Measurements from ENCODE around the gene CDKN3.

Gene CDKN3

GRCh38 chr14:54396493-54397335 is at the start of gene CDKN3:
Gene CDKN3 (plus strand): TSS chr14:54397007. CDS start chr14:54397069, 62 bp downstream.
- peak within 1 kb of the TSS; percentile 65 for H3K4me3 ChIP-seq (ENCODE audit: low read depth, low read length)
- peak; percentile 31 for TF ChIP-seq CTCF (IDR thresholded peaks at IDR 0.05; ENCODE audit: low read depth, low read length, missing control alignments)
- peak; percentile 98 for DNase-seq (ENCODE audit: low read depth)

GRCh38 chr14:54347044-54347443 is 49.8 kb upstream of the CDKN3 start:
- TF ChIP-seq CTCF (IDR thresholded peaks at IDR 0.05; ENCODE audit: low read depth, low read length, missing control alignments), result no peak
- no peak overlapping the region for H3K4me3 ChIP-seq (ENCODE audit: low read depth, low read length)
- no peak for DNase-seq (ENCODE audit: low read depth)

GRCh38 chr14:54348001-54348611 is 48.7 kb upstream of the CDKN3 start:
- TF ChIP-seq CTCF (IDR thresholded peaks at IDR 0.05; ENCODE audit: low read depth, low read length, missing control alignments), result peak; percentile 66

GRCh38 chr14:54348923-54349620 is 47.7 kb upstream of the CDKN3 start:
- no peak for DNase-seq (ENCODE audit: low read depth)
- H3K4me3 ChIP-seq (ENCODE audit: low read depth, low read length), result no peak overlapping the region
- TF ChIP-seq CTCF (IDR thresholded peaks at IDR 0.05; ENCODE audit: low read depth, low read length, missing control alignments), result no peak

More at GRCh38 chr14:54348001-54348611, 48.7 kb upstream of the CDKN3 start:
- no peak for DNase-seq (ENCODE audit: low read depth)
- no peak overlapping the region for H3K4me3 ChIP-seq (ENCODE audit: low read depth, low read length)

GRCh38 chr14:54349713-54350112 is 47.1 kb upstream of the CDKN3 start:
- DNase-seq (ENCODE audit: low read depth), result no peak

GRCh38 chr14:54350203-54350602 is 46.6 kb upstream of the CDKN3 start:
- DNase-seq (ENCODE audit: low read depth), result no peak
- TF ChIP-seq CTCF (IDR thresholded peaks at IDR 0.05; ENCODE audit: low read depth, low read length, missing control alignments), result no peak
- H3K4me3 ChIP-seq (ENCODE audit: low read depth, low read length), result no peak overlapping the region

More at GRCh38 chr14:54349713-54350112, 47.1 kb upstream of the CDKN3 start:
- no peak overlapping the region for H3K4me3 ChIP-seq (ENCODE audit: low read depth, low read length)
- TF ChIP-seq CTCF (IDR thresholded peaks at IDR 0.05; ENCODE audit: low read depth, low read length, missing control alignments), result no peak

Measured in GM12864 (cell line).